Fibroblast of lung (primary cell): ENCODE data around the gene CLDN10. TPM values are rescaled to one million over a fixed set of nuclear protein-coding genes. Genes with fewer than 3 reads are reported as not detected.
"Not testable (repeated sequence)": the region's sequence is repeated elsewhere in the genome, so short reads cannot be mapped to it uniquely, and the experiment has no call there.

Experiments used
- DNase-seq, 2 donors: peaks; one replicate each; pipeline versions ENCODE4 v3.0.0 to v3.0.0-alpha.2; 2010; ENCODE audit warnings: low read depth in 2 of 2
- H2AFZ ChIP-seq: 2 replicates; pipeline ENCODE4 v1.5.1; 2012; ENCODE audit warnings: low read length, control low read depth, inconsistent platforms
- H3K27ac ChIP-seq: 2 replicates; pipeline ENCODE4 v1.5.1; 2011; ENCODE audit warnings: low read length, control low read depth; ENCODE audit not compliant: insufficient read depth
- H3K27me3 ChIP-seq: 2 replicates; pipeline ENCODE4 v1.5.1; 2011; ENCODE audit warnings: mild to moderate bottlenecking, low read length; ENCODE audit not compliant: control insufficient read depth, insufficient read depth
- H3K36me3 ChIP-seq: 2 replicates; pipeline ENCODE4 v1.5.1; 2011; ENCODE audit warnings: low read length; ENCODE audit not compliant: control insufficient read depth, insufficient read depth
- H3K4me1 ChIP-seq: 2 replicates; pipeline ENCODE4 v1.5.1; 2011; ENCODE audit warnings: low read length; ENCODE audit not compliant: control insufficient read depth, insufficient read depth; ENCODE audit errors: extremely low read depth
- H3K4me2 ChIP-seq: 2 replicates; pipeline ENCODE4 v1.5.1; 2011; ENCODE audit warnings: low read length, control low read depth; ENCODE audit not compliant: insufficient read depth; ENCODE audit errors: extremely low read depth
- H3K4me3 ChIP-seq, 4 experiments: fragments of 200-600 bp in 1 of 4; sonication (generic) in 1 of 4; replicated peaks in 1 of 4; 2 replicates each; pipeline ENCODE4 v1.5.1; 2011 to 2016; ENCODE audit warnings: low read length in 4 of 4, low read depth in 3 of 4, mild to moderate bottlenecking in 3 of 4, control low read depth in 2 of 4, inconsistent platforms in 1 of 4, mixed read lengths in 1 of 4; ENCODE audit not compliant: insufficient read depth in 1 of 4; ENCODE audit errors: control extremely low read depth in 1 of 4
- H3K79me2 ChIP-seq: 2 replicates; pipeline ENCODE4 v1.5.1; 2012; ENCODE audit warnings: mild to moderate bottlenecking, low read length, inconsistent platforms; ENCODE audit not compliant: control insufficient read depth, insufficient read depth
- H3K9ac ChIP-seq: 2 replicates; pipeline ENCODE4 v1.5.1; 2011; ENCODE audit warnings: mild to moderate bottlenecking, low read length, control low read depth; ENCODE audit not compliant: insufficient read depth
- H3K9me3 ChIP-seq: 2 replicates; pipeline ENCODE4 v1.5.1; 2012; ENCODE audit warnings: low read depth, low read length; ENCODE audit not compliant: control insufficient read depth, insufficient read depth
- H4K20me1 ChIP-seq: 2 replicates; pipeline ENCODE4 v1.5.1; 2011; ENCODE audit warnings: low read length; ENCODE audit not compliant: control insufficient read depth, insufficient read depth; ENCODE audit errors: extremely low read depth
- CTCF ChIP-seq, 2 donors: IDR thresholded peaks in 1 of 2; conservative IDR thresholded peaks in 1 of 2; 1 replicate in 1 of 2; 2 replicates in 1 of 2; pipeline ENCODE4 v1.5.1; 2011 to 2012; ENCODE audit warnings: low read length in 2 of 2, control low read depth in 1 of 2, inconsistent platforms in 1 of 2, low read depth in 1 of 2, mild to moderate bottlenecking in 1 of 2
- EZH2 ChIP-seq: IDR thresholded peaks from 2 replicates; pipeline ENCODE4 v1.5.1; 2012; ENCODE audit warnings: low read length, control low read depth, mild to moderate bottlenecking; ENCODE audit errors: missing control alignments
- polyA plus RNA-seq, 2 donors: library from polyadenylated mRNA; depleted of rRNA in 1 of 2; stranded (reverse) in 1 of 2; unstranded in 1 of 2; fragments of >200 nt; gene quantifications; 2 replicates each; pipeline ENCODE4 v1.2.1, GENCODE V29; 2011 to 2012; ENCODE audit warnings: missing spikeins in 1 of 2
- total RNA-seq: library from RNA; depleted of rRNA; stranded (reverse); fragments of >200 nt; gene quantifications from 2 replicates; pipeline ENCODE4 v1.2.1, GENCODE V29; 2014

The CLDN10 gene
- total and polyA plus RNA-seq, 2 donors (not counting 1 experiment from before 2014, with no cell fraction given): not detected

GRCh38 chr13:95560387-95560786 is 7.9 kb downstream of the CLDN10 start:
- Histone ChIP-seq H3K9me3 (no peaks in the 10 kb centered on the region), H3K36me3 (no peaks in the 10 kb centered on the region), H3K27me3 (peaks cover 8% of the 10 kb centered on the region), H3K4me1 (no peaks in the 10 kb centered on the region), H3K4me3 (no peak overlapping the region), H4K20me1 (no peaks in the 10 kb centered on the region), H3K4me2 (no peak overlapping the region), H3K9ac (no peak overlapping the region), H3K79me2 (no peaks in the 10 kb centered on the region), H3K27ac (no peak overlapping the region), H2AFZ (no peak overlapping the region)
- DNase-seq: no peak
- TF ChIP-seq EZH2: no peak
- no peak for TF ChIP-seq CTCF (conservative IDR thresholded peaks at IDR 0.05 in 1 of 2, IDR thresholded peaks at IDR 0.05 in 1 of 2; ENCODE audit: low read depth in 1 of 2, low read length in 2 of 2)

DNA sequence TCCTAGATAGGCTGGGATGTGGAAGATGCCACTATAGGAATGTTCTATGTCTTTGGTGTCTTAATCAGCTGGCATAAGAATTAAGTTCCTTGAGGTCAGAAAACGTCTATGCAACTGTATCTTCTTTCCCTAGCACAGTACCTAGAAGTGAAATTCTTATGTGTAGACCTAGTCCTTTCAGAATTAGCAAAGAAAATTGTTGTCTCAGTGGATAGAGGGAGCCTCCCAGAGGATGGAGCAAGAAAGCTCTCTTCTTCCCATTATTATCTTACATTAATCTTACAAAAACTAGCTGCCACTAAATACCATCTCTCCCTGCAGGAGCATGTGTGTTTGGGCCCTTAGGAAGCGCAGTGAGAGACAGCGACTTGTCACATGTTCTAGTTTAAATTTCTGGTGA is 11.6 kb downstream of the CLDN10 start:
- no peak overlapping the region for H2AFZ ChIP-seq
- no peak overlapping the region for H3K9ac ChIP-seq
- H3K4me2 ChIP-seq: no peak overlapping the region
- no peaks in the 10 kb centered on the region for H3K36me3 ChIP-seq
- H3K79me2 ChIP-seq: no peaks in the 10 kb centered on the region
- no peaks in the 10 kb centered on the region for H3K27me3 ChIP-seq
- DNase-seq: peak in 1 of 2 donors; percentile 17
- no peaks in the 10 kb centered on the region for H3K4me1 ChIP-seq
- no peak overlapping the region for H3K27ac ChIP-seq
- no peaks in the 10 kb centered on the region for H4K20me1 ChIP-seq
- H3K9me3 ChIP-seq: no peaks in the 10 kb centered on the region
- no peak for TF ChIP-seq CTCF (conservative IDR thresholded peaks at IDR 0.05 in 1 of 2, IDR thresholded peaks at IDR 0.05 in 1 of 2; ENCODE audit: low read depth in 1 of 2, low read length in 2 of 2)
- H3K4me3 ChIP-seq: no peak overlapping the region

DNA sequence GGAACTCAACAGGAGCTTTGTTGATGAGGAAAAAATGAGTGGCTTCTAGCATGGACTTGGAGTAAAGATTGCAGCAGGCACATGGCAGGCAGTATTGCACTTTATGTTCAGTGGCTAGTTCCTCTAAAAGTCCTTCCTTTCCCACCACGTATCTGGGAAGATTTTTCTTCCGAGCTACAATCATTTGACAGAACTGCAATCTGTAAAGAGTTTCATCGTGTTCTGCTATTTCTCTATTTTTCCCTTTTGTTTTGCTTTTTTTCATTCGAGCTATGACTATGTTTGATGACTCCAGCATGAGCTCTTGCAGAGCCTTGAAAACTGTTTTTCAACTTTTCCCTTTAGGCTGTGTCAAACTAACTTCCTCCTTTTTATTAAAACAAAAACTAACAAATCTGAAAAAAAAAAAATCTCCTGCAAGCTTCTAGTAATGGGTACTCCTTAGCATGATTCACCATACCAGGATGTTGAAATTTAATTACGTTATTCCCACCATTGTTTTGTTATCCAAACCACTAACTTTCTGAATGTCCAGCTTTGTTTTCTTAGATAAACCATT is 12.3 kb downstream of the CLDN10 start:
- no peak for TF ChIP-seq CTCF (conservative IDR thresholded peaks at IDR 0.05 in 1 of 2, IDR thresholded peaks at IDR 0.05 in 1 of 2; ENCODE audit: low read depth in 1 of 2, low read length in 2 of 2)
- no peak for TF ChIP-seq EZH2
- Histone ChIP-seq H3K27me3 (no peaks in the 10 kb centered on the region), H3K27ac (no peak overlapping the region), H3K4me3 (no peak overlapping the region), H3K9me3 (no peaks in the 10 kb centered on the region), H3K79me2 (no peaks in the 10 kb centered on the region), H2AFZ (no peak overlapping the region), H3K36me3 (no peaks in the 10 kb centered on the region), H3K9ac (no peak overlapping the region), H4K20me1 (no peaks in the 10 kb centered on the region), H3K4me2 (no peak overlapping the region), H3K4me1 (no peaks in the 10 kb centered on the region)
- peak; percentile 57 to 83 for DNase-seq

- not testable (repeated sequence) for H3K4me1 ChIP-seq, DNase-seq, H4K20me1 ChIP-seq, H3K79me2 ChIP-seq, H3K4me3 ChIP-seq, H3K27me3 ChIP-seq, H3K36me3 ChIP-seq, H2AFZ ChIP-seq, H3K27ac ChIP-seq, H3K4me2 ChIP-seq, H3K9ac ChIP-seq, H3K9me3 ChIP-seq
Observed at GRCh38 chr13:95565758-95566157, 13.2 kb downstream of the CLDN10 start.
